Caco-2 (cell line): ENCODE results near the gene DDO. TPM values are rescaled to one million over a fixed set of nuclear protein-coding genes. Genes with fewer than 3 reads are reported as not detected.

Source experiments
- BruUV-seq: library from RNA; stranded (reverse); fragments of 400-500 nt; replicated peaks from 2 replicates; lab custom pipeline; 2021; lab: Mats Ljungman, UMichigan
- CTCF ChIA-PET: fragments of 300-600 bp; sonication (Branson Sonifier 250); formaldehyde crosslinking; loops from one replicate; lab custom pipeline; 2022; ENCODE audit warnings: antibody characterized with exemption; lab: Charles Lee
- POLR2A ChIA-PET: fragments of 300-600 bp; sonication (Branson Sonifier 250); formaldehyde crosslinking; loops from one replicate; lab custom pipeline; 2022; ENCODE audit warnings: antibody characterized with exemption; lab: Charles Lee
- DNase-seq, 2 experiments: peaks; one replicate each; pipeline versions ENCODE4 v3.0.0 to v3.0.0-alpha.2; 2020 to 2022
- H3K27me3 ChIP-seq: replicated peaks from 2 replicates; pipeline ENCODE4 v1.6.0; 2011; ENCODE audit warnings: low read length; ENCODE audit not compliant: control insufficient read depth, insufficient read depth
- H3K36me3 ChIP-seq: 2 replicates; pipeline ENCODE4 v1.5.1; 2011; ENCODE audit warnings: low read length; ENCODE audit not compliant: control insufficient read depth, insufficient read depth
- H3K4me1 ChIP-seq: fragments of 250-450 bp; sonication (Bioruptor Pico); 2 replicates; pipeline ENCODE4 v1.5.1; 2020; ENCODE audit warnings: mild to moderate bottlenecking
- H3K4me3 ChIP-seq: 2 replicates; pipeline ENCODE4 v1.5.1; 2011; ENCODE audit warnings: low read depth, mild to moderate bottlenecking, control low read depth, low read length
- H3K9me3 ChIP-seq: fragments of 250-450 bp; sonication (Bioruptor Pico); 2 replicates; pipeline ENCODE4 v1.5.1; 2020; ENCODE audit warnings: mild to moderate bottlenecking, moderate library complexity
- H3K27ac Mint-ChIP-seq: one replicate; pipeline ENCODE4 v1.8.0; 2022; ENCODE audit warnings: mixed read lengths; ENCODE audit not compliant: unreplicated experiment
- H3K27me3 Mint-ChIP-seq: one replicate; pipeline ENCODE4 v1.8.0; 2022; ENCODE audit warnings: mixed read lengths; ENCODE audit not compliant: insufficient read depth, unreplicated experiment
- H3K36me3 Mint-ChIP-seq: one replicate; pipeline ENCODE4 v1.8.0; 2022; ENCODE audit warnings: mild to moderate bottlenecking, mixed read lengths; ENCODE audit not compliant: insufficient read depth, unreplicated experiment
- H3K4me1 Mint-ChIP-seq: one replicate; pipeline ENCODE4 v1.8.0; 2022; ENCODE audit warnings: low read depth, mixed read lengths; ENCODE audit not compliant: unreplicated experiment
- H3K4me3 Mint-ChIP-seq: one replicate; pipeline ENCODE4 v1.8.0; 2022; ENCODE audit warnings: mild to moderate bottlenecking, moderate library complexity, mixed read lengths; ENCODE audit not compliant: unreplicated experiment
- H3K9me3 Mint-ChIP-seq: one replicate; pipeline ENCODE4 v1.8.0; 2022; ENCODE audit warnings: mixed read lengths; ENCODE audit not compliant: unreplicated experiment
- CTCF ChIP-seq, 2 experiments: fragments of 200-600 bp in 1 of 2; IDR thresholded peaks; 1 replicate in 1 of 2; 2 replicates in 1 of 2; pipeline versions ENCODE4 v1.5.1 to v1.8.0; 2011 to 2022; ENCODE audit warnings: antibody characterized with exemption in 1 of 2, control low read depth in 1 of 2, inconsistent platforms in 1 of 2, low read depth in 1 of 2, low read length in 1 of 2, mild to moderate bottlenecking in 1 of 2, moderate library complexity in 1 of 2; ENCODE audit not compliant: insufficient read depth in 1 of 2, severe bottlenecking in 1 of 2, unreplicated experiment in 1 of 2
- intact Hi-C: fragments of 100-400 bp; cut with micrococcal nuclease; formaldehyde crosslinking; loops from one replicate; pipeline ENCODE4 v1.10.0; 2022; ENCODE audit not compliant: unreplicated experiment
- total RNA-seq: library from RNA; stranded (reverse); gene quantifications from 2 replicates; pipeline ENCODE4 v1.2.3, GENCODE V29; 2022

The DDO gene
- total RNA-seq, 1 experiment from 2014 or later: not detected

- POLR2A ChIA-PET: interaction anchor here (0.7 kb wide), 1 partner anchor 520 kb away, joined by 3 read pairs; no protein-coding TSS in a partner anchor
- H3K36me3 ChIP-seq: no peaks in the 10 kb centered on the region
- TF ChIP-seq CTCF (IDR thresholded peaks at IDR 0.05; ENCODE audit: insufficient read depth in 1 of 2, low read depth in 1 of 2, low read length in 1 of 2, severe bottlenecking in 1 of 2, unreplicated experiment in 1 of 2): no peak
- peak overlapping the region; percentile 56 for H3K27ac Mint-ChIP-seq
- H3K9me3 Mint-ChIP-seq: peaks cover 9% of the 10 kb centered on the region
- H3K27me3 Mint-ChIP-seq: no peaks in the 10 kb centered on the region
- no peaks in the 10 kb centered on the region for H3K27me3 ChIP-seq
- H3K9me3 ChIP-seq: no peaks in the 10 kb centered on the region
- intact Hi-C loops: no loop called here
- CTCF ChIA-PET: interaction anchor here (1.0 kb wide), 1 partner anchor 14 kb away, joined by 5 read pairs; no protein-coding TSS in a partner anchor
- H3K4me1 Mint-ChIP-seq: peaks cover 28% of the 10 kb centered on the region
- no peak overlapping the region for H3K4me3 ChIP-seq
- H3K4me3 Mint-ChIP-seq: peak overlapping the region; percentile 71
- H3K4me1 ChIP-seq: peaks cover 22% of the 10 kb centered on the region
- no peaks in the 10 kb centered on the region for H3K36me3 Mint-ChIP-seq
- no peak for DNase-seq
- no TSS peak for BruUV-seq
These were observed 59.6 kb downstream of the DDO start for GRCh38 chr6:110355727-110356126.

GRCh38 chr6:110355022-110355421 is 60.4 kb downstream of the DDO start:
- Histone ChIP-seq H3K9me3 (no peaks in the 10 kb centered on the region), H3K4me3 (no peak overlapping the region), H3K27me3 (no peaks in the 10 kb centered on the region), H3K4me1 (peaks cover 20% of the 10 kb centered on the region), H3K36me3 (no peaks in the 10 kb centered on the region)
- Mint-ChIP-seq H3K4me1 (peaks cover 28% of the 10 kb centered on the region), H3K27me3 (no peaks in the 10 kb centered on the region), H3K4me3 (peak overlapping the region; percentile 71), H3K36me3 (no peaks in the 10 kb centered on the region), H3K27ac (peak overlapping the region; percentile 56), H3K9me3 (peaks cover 9% of the 10 kb centered on the region)
- ChIA-PET CTCF (interaction anchor here (1.0 kb wide), 1 partner anchor 13 kb away, joined by 5 read pairs; no protein-coding TSS in a partner anchor), POLR2A (interaction anchor here (0.7 kb wide), 1 partner anchor 521 kb away, joined by 3 read pairs; no protein-coding TSS in a partner anchor)
- intact Hi-C loops: no loop called here
- BruUV-seq: no TSS peak
- peak; percentile 79 to 82 for DNase-seq
- no peak for TF ChIP-seq CTCF (IDR thresholded peaks at IDR 0.05; ENCODE audit: insufficient read depth in 1 of 2, low read depth in 1 of 2, low read length in 1 of 2, severe bottlenecking in 1 of 2, unreplicated experiment in 1 of 2)

- no peaks in the 10 kb centered on the region for H3K27me3 Mint-ChIP-seq
- peaks cover 20% of the 10 kb centered on the region for H3K4me1 ChIP-seq
- H3K4me3 Mint-ChIP-seq: no peak overlapping the region
- H3K27ac Mint-ChIP-seq: no peak overlapping the region
- no TSS peak for BruUV-seq
- DNase-seq: no peak
- H3K9me3 ChIP-seq: no peaks in the 10 kb centered on the region
- no peaks in the 10 kb centered on the region for H3K27me3 ChIP-seq
- no peaks in the 10 kb centered on the region for H3K36me3 ChIP-seq
- H3K4me3 ChIP-seq: no peak overlapping the region
- H3K36me3 Mint-ChIP-seq: no peaks in the 10 kb centered on the region
- ChIA-PET POLR2A (no interaction called here), CTCF (no interaction called here)
- intact Hi-C loops: no loop called here
- no peak for TF ChIP-seq CTCF (IDR thresholded peaks at IDR 0.05; ENCODE audit: insufficient read depth in 1 of 2, low read depth in 1 of 2, low read length in 1 of 2, severe bottlenecking in 1 of 2, unreplicated experiment in 1 of 2)
- H3K4me1 Mint-ChIP-seq: peaks cover 28% of the 10 kb centered on the region
- peaks cover 9% of the 10 kb centered on the region for H3K9me3 Mint-ChIP-seq
These were observed 61.2 kb downstream of the DDO start for GRCh38 chr6:110354153-110354552.
